ENCODE data around the gene ZC3H4. TPM values are rescaled to one million over a fixed set of nuclear protein-coding genes. Genes with fewer than 3 reads are reported as not detected.

The ZC3H4 gene
- total RNA-seq = 100 to 1,000 TPM in 1 of 2 experiments, 10 to 100 TPM in 1; 98.3 to 104 TPM

GRCh38 chr19:47112997-47113849 is at the start of gene ZC3H4:
ZC3H4 (minus strand) TSS chr19:47113776; CDS start chr19:47112584, 1,192 bp downstream.
- CTCF ChIA-PET = interaction anchor here (0.5 to 2.1 kb wide), 17 partner anchors 10 to 236 kb away, joined by 3 to 21 read pairs (median 4); partner anchors contain the start of genes DHX34 and SAE1
- Mint-ChIP-seq H3K4me1 (peaks cover 32% of the 10 kb centered on the region), H3K36me3 (ENCODE audit: low read depth) (peaks cover 40% of the 10 kb centered on the region), H3K4me3 (peak within 1 kb of the TSS; percentile 90), H3K27me3 (no peaks in the 10 kb centered on the region), H3K9me3 (no peaks in the 10 kb centered on the region), H3K27ac (peak within 1 kb of the TSS; percentile 100)
- peak; percentile 100 for DNase-seq
- POLR2A ChIA-PET = interaction anchor here (0.6 to 15.1 kb wide), 56 partner anchors 7 to 1220 kb away, joined by 3 to 704 read pairs (median 5); partner anchors contain the start of genes ARHGAP35, CALM3, CCDC9 and DHX34

GRCh38 chr19:47161876-47162489 is 48.4 kb upstream of the ZC3H4 start:
- H3K4me3 Mint-ChIP-seq = no peak overlapping the region

GRCh38 chr19:47158879-47159503 is 45.4 kb upstream of the ZC3H4 start:
- H3K4me3 Mint-ChIP-seq = no peak overlapping the region
- H3K4me1 Mint-ChIP-seq = peaks cover 51% of the 10 kb centered on the region
- H3K36me3 Mint-ChIP-seq (ENCODE audit: low read depth) = peaks cover 58% of the 10 kb centered on the region
- H3K27ac Mint-ChIP-seq = peak overlapping the region; percentile 85
- H3K27me3 Mint-ChIP-seq = no peaks in the 10 kb centered on the region
- no peaks in the 10 kb centered on the region for H3K9me3 Mint-ChIP-seq
- POLR2A ChIA-PET = interaction anchor here (0.9 to 5.5 kb wide), 11 partner anchors 8 to 372 kb away, joined by 3 to 42 read pairs (median 7); partner anchors contain the start of genes SAE1 and ZC3H4
- DNase-seq = no peak
- CTCF ChIA-PET = interaction anchor here (0.6 to 4.6 kb wide), 10 partner anchors 9 to 146 kb away, joined by 3 to 49 read pairs (median 6); no protein-coding TSS in a partner anchor

More at GRCh38 chr19:47161876-47162489, 48.4 kb upstream of the ZC3H4 start:
- DNase-seq = no peak
- Mint-ChIP-seq H3K27me3 (no peaks in the 10 kb centered on the region), H3K9me3 (no peaks in the 10 kb centered on the region), H3K4me1 (peaks cover 35% of the 10 kb centered on the region), H3K36me3 (ENCODE audit: low read depth) (peaks cover 51% of the 10 kb centered on the region), H3K27ac (no peak overlapping the region)
- CTCF ChIA-PET = interaction anchor here (0.6 to 4.6 kb wide), 4 partner anchors 12 to 48 kb away, joined by 3 to 19 read pairs (median 5); no protein-coding TSS in a partner anchor
- POLR2A ChIA-PET = interaction anchor here (1.4 kb wide), 1 partner anchor 20 kb away, joined by 3 read pairs; no protein-coding TSS in a partner anchor

GRCh38 chr19:47158367-47158791 is 44.8 kb upstream of the ZC3H4 start:
- ChIA-PET POLR2A (interaction anchor here (0.9 to 5.5 kb wide), 16 partner anchors 9 to 372 kb away, joined by 3 to 42 read pairs (median 6); partner anchors contain the start of genes SAE1 and ZC3H4), CTCF (interaction anchor here (1.0 to 4.6 kb wide), 7 partner anchors 8 to 88 kb away, joined by 3 to 49 read pairs (median 9); no protein-coding TSS in a partner anchor)
- no peaks in the 10 kb centered on the region for H3K27me3 Mint-ChIP-seq
- no peaks in the 10 kb centered on the region for H3K9me3 Mint-ChIP-seq
- H3K4me1 Mint-ChIP-seq = peaks cover 51% of the 10 kb centered on the region
- peak overlapping the region; percentile 0 for H3K4me3 Mint-ChIP-seq
- H3K27ac Mint-ChIP-seq = peak overlapping the region; percentile 85
- peaks cover 59% of the 10 kb centered on the region for H3K36me3 Mint-ChIP-seq (ENCODE audit: low read depth)
- DNase-seq = no peak

GRCh38 chr19:47157431-47158321 is 44.1 kb upstream of the ZC3H4 start:
- Mint-ChIP-seq H3K9me3 (no peaks in the 10 kb centered on the region), H3K36me3 (ENCODE audit: low read depth) (peaks cover 66% of the 10 kb centered on the region), H3K27ac (peak overlapping the region; percentile 85), H3K4me3 (peak overlapping the region; percentile 0), H3K4me1 (peaks cover 51% of the 10 kb centered on the region), H3K27me3 (no peaks in the 10 kb centered on the region)
- peak; percentile 49 for DNase-seq
- CTCF ChIA-PET = interaction anchor here (0.6 to 4.6 kb wide), 10 partner anchors 8 to 127 kb away, joined by 3 to 49 read pairs (median 4); partner anchors contain the start of gene SAE1
- POLR2A ChIA-PET = interaction anchor here (0.7 to 5.5 kb wide), 23 partner anchors 10 to 371 kb away, joined by 3 to 42 read pairs (median 4); partner anchors contain the start of genes CCDC9, SAE1 and ZC3H4

DNA sequence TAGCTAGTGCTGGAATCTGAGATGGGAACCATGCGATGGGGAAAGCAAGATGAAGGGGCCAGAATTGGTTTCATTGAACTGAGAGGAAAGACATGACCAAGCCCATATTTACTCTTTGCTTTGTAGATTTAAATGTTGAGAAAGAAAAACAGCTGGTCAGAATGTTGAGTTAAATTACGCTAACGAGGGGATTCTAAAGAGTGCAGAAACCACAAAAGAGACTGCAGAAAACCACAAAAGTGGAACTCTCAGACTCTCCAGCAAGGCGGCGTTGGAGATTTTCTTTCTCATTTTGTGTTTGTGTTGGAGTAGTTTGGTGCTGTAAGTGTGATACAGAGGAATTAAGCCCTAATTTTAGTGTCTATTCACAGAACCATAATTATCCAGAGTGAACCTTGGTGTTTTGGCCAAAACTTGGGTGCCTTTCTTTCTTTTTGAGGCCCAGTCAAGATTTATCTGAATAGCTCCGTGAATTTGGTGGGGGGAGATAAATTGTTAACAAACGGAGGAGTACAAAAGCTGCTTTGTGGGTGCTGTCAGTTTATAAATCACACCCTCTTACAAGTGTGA is 43.4 kb upstream of the ZC3H4 start:
- ChIA-PET CTCF (interaction anchor here (0.6 to 4.6 kb wide), 11 partner anchors 7 to 128 kb away, joined by 3 to 49 read pairs (median 4); partner anchors contain the start of genes SAE1 and ZC3H4), POLR2A (interaction anchor here (0.7 to 5.5 kb wide), 17 partner anchors 11 to 370 kb away, joined by 3 to 42 read pairs (median 4); partner anchors contain the start of genes CCDC9, SAE1 and ZC3H4)
- Mint-ChIP-seq H3K36me3 (ENCODE audit: low read depth) (peaks cover 68% of the 10 kb centered on the region), H3K27me3 (no peaks in the 10 kb centered on the region), H3K27ac (peak overlapping the region; percentile 85), H3K4me3 (peak overlapping the region; percentile 45), H3K4me1 (peaks cover 51% of the 10 kb centered on the region), H3K9me3 (no peaks in the 10 kb centered on the region)
- DNase-seq = no peak

DNA sequence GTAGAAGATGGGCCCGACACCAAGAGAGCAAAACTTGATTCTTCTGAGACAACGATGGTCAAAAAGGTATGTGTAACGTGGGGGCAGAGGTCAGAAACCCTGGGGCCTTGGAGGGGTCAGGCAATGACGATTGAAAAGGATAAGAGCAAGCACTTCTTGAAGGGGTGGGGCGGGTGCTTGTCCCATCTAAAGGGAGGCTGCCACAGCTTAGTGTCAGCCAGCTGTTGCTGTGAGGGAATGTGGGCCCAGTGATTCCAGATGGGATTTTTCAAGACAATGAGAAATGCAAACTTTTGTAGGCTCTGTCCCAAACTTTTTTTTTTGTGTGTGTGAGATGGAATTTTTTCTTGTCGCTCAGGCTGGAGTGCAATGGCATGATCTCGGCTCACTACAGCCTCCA is 41.6 kb upstream of the ZC3H4 start:
- Mint-ChIP-seq H3K4me3 (no peak overlapping the region), H3K27ac (peak overlapping the region; percentile 32), H3K4me1 (peaks cover 56% of the 10 kb centered on the region), H3K9me3 (no peaks in the 10 kb centered on the region), H3K27me3 (no peaks in the 10 kb centered on the region), H3K36me3 (ENCODE audit: low read depth) (peaks cover 76% of the 10 kb centered on the region)
- POLR2A ChIA-PET = interaction anchor here (0.7 to 1.1 kb wide), 2 partner anchors 22 to 24 kb away, joined by 3 read pairs; no protein-coding TSS in a partner anchor
- DNase-seq = no peak
- CTCF ChIA-PET = interaction anchor here (2.0 kb wide), 1 partner anchor 89 kb away, joined by 7 read pairs; no protein-coding TSS in a partner anchor

GRCh38 chr19:47153266-47153665 is 39.7 kb upstream of the ZC3H4 start:
- POLR2A ChIA-PET = no interaction called here
- Mint-ChIP-seq H3K9me3 (no peaks in the 10 kb centered on the region), H3K4me3 (no peak overlapping the region), H3K27ac (no peak overlapping the region), H3K36me3 (ENCODE audit: low read depth) (peaks cover 79% of the 10 kb centered on the region), H3K4me1 (peaks cover 49% of the 10 kb centered on the region), H3K27me3 (no peaks in the 10 kb centered on the region)
- no peak for DNase-seq
- CTCF ChIA-PET = interaction anchor here (2.0 kb wide), 1 partner anchor 91 kb away, joined by 7 read pairs; no protein-coding TSS in a partner anchor

DNA sequence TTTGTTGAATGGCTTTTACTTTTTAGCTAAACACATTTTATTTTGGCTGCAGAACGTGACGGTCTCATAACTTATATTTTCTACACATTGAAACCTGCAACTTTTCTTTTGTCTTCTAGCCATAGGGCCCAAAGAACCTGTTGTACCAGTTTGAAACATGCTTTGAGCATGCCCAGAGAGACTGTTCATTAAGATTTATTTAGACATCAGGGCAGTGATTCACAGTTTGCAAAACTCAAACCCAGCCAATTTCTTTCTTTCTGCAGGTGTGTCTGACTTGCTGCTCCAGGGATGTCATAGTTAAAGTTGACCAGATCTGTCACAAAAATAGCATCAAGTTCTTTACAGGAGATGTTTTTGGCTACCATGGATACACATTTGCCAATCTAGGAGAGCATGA is 39.1 kb upstream of the ZC3H4 start:
- DNase-seq = no peak
- Mint-ChIP-seq H3K9me3 (no peaks in the 10 kb centered on the region), H3K4me1 (peaks cover 47% of the 10 kb centered on the region), H3K36me3 (ENCODE audit: low read depth) (peaks cover 78% of the 10 kb centered on the region), H3K4me3 (no peak overlapping the region), H3K27ac (no peak overlapping the region), H3K27me3 (no peaks in the 10 kb centered on the region)
- POLR2A ChIA-PET = no interaction called here
- CTCF ChIA-PET = interaction anchor here (1.0 to 3.8 kb wide), 3 partner anchors 91 to 140 kb away, joined by 3 to 27 read pairs (median 6); no protein-coding TSS in a partner anchor

GRCh38 chr19:47152205-47152604 is 38.6 kb upstream of the ZC3H4 start:
- Mint-ChIP-seq H3K9me3 (no peaks in the 10 kb centered on the region), H3K4me3 (no peak overlapping the region), H3K36me3 (ENCODE audit: low read depth) (peaks cover 78% of the 10 kb centered on the region), H3K27me3 (no peaks in the 10 kb centered on the region), H3K4me1 (peaks cover 43% of the 10 kb centered on the region), H3K27ac (no peak overlapping the region)
- no peak for DNase-seq
- ChIA-PET POLR2A (no interaction called here), CTCF (interaction anchor here (1.0 to 3.8 kb wide), 3 partner anchors 92 to 139 kb away, joined by 3 to 27 read pairs (median 6); no protein-coding TSS in a partner anchor)

- Mint-ChIP-seq H3K4me3 (no peak overlapping the region), H3K36me3 (ENCODE audit: low read depth) (peaks cover 78% of the 10 kb centered on the region), H3K27me3 (no peaks in the 10 kb centered on the region), H3K27ac (peak overlapping the region; percentile 26), H3K4me1 (peaks cover 41% of the 10 kb centered on the region), H3K9me3 (no peaks in the 10 kb centered on the region)
- DNase-seq = no peak
- ChIA-PET POLR2A (no interaction called here), CTCF (interaction anchor here (1.9 to 6.8 kb wide), 3 partner anchors 93 to 139 kb away, joined by 7 to 65 read pairs (median 27); no protein-coding TSS in a partner anchor)
These were observed 38.1 kb upstream of the ZC3H4 start for GRCh38 chr19:47151627-47152026.

Measured in activated CD4-positive, alpha-beta memory T cell treated with anti-CD3 and anti-CD28 coated beads, Interleukin-2, amount 10 ng/mL, durations not matched to agents 7 days and 5 days (primary cell).